Mesendoderm (in vitro differentiated cells): ENCODE measurements around the gene RPUSD3.
A peak's percentile ranks its signal among the peaks of the same experiment; 100 is the strongest.

Experiments used
- DNase-seq: peaks from one replicate; pipeline ENCODE4 v3.0.0; 2013
- H2AK5ac ChIP-seq: 2 replicates; pipeline ENCODE4 v1.6.1; 2013; ENCODE audit warnings: low read length, inconsistent platforms
- H2BK120ac ChIP-seq: 2 replicates; pipeline ENCODE4 v1.6.1; 2013; ENCODE audit warnings: low read depth, mild to moderate bottlenecking, low read length, moderate library complexity, mixed read lengths
- H2BK15ac ChIP-seq: replicated peaks from 2 replicates; pipeline ENCODE4 v1.6.1; 2013; ENCODE audit warnings: low read depth, mild to moderate bottlenecking, moderate library complexity
- H2BK5ac ChIP-seq: 2 replicates; pipeline ENCODE4 v1.6.1; 2013; ENCODE audit warnings: low read length, inconsistent platforms
- H3K18ac ChIP-seq: 2 replicates; pipeline ENCODE4 v1.6.1; 2013; ENCODE audit warnings: mild to moderate bottlenecking, low read length, mixed read lengths
- H3K23ac ChIP-seq: one replicate; pipeline ENCODE4 v1.6.1; 2013; ENCODE audit warnings: low read length
- H3K27ac ChIP-seq: 2 replicates; pipeline ENCODE4 v1.5.1; 2013; ENCODE audit warnings: low read depth, mild to moderate bottlenecking, inconsistent platforms, low read length, moderate library complexity
- H3K27me3 ChIP-seq: 2 replicates; pipeline ENCODE4 v1.6.1; 2013; ENCODE audit warnings: low read length, control low read depth, mild to moderate bottlenecking, inconsistent platforms; ENCODE audit not compliant: insufficient read depth, poor library complexity
- H3K36me3 ChIP-seq: 2 replicates; pipeline ENCODE4 v1.6.1; 2013; ENCODE audit warnings: low read length, inconsistent platforms; ENCODE audit not compliant: control insufficient read depth, insufficient read depth
- H3K4ac ChIP-seq: one replicate; pipeline ENCODE4 v1.6.1; 2013; ENCODE audit warnings: low read depth, mild to moderate bottlenecking, low read length, moderate library complexity
- H3K4me1 ChIP-seq: 2 replicates; pipeline ENCODE4 v1.6.1; 2013; ENCODE audit warnings: low read depth, low read length, inconsistent platforms; ENCODE audit not compliant: control insufficient read depth
- H3K4me2 ChIP-seq: 2 replicates; pipeline ENCODE4 v1.6.1; 2013; ENCODE audit warnings: low read length
- H3K4me3 ChIP-seq: 2 replicates; pipeline ENCODE4 v1.5.1; 2013; ENCODE audit warnings: mild to moderate bottlenecking, low read length
- H3K56ac ChIP-seq: one replicate; pipeline ENCODE4 v1.6.1; 2013; ENCODE audit warnings: low read length
- H3K79me1 ChIP-seq: 2 replicates; pipeline ENCODE4 v1.6.1; 2013; ENCODE audit warnings: low read length, inconsistent platforms
- H3K79me2 ChIP-seq: 2 replicates; pipeline ENCODE4 v1.6.1; 2013; ENCODE audit warnings: mild to moderate bottlenecking, low read length; ENCODE audit not compliant: control insufficient read depth, insufficient read depth
- H3K9ac ChIP-seq: 2 replicates; pipeline ENCODE4 v1.6.1; 2013; ENCODE audit warnings: low read length, inconsistent platforms
- H4K5ac ChIP-seq: one replicate; pipeline ENCODE4 v1.6.1; 2013; ENCODE audit warnings: low read length
- H4K8ac ChIP-seq: one replicate; pipeline ENCODE4 v1.6.1; 2013; ENCODE audit warnings: low read depth, mild to moderate bottlenecking, control low read depth, low read length, moderate library complexity
- WGBS: extraction: QIAGEN DNeasy Blood & Tissue Kit; methylation state at CpG from one replicate; pipeline ENCODE4 v1.1.7; 2013; ENCODE audit warnings: low lambda C conversion rate, missing lambda C conversion rate; ENCODE audit not compliant: insufficient coverage; ENCODE audit errors: extremely low coverage; 5-methylcytosine and 5-hydroxymethylcytosine counted together

RPUSD3 gene

DNA sequence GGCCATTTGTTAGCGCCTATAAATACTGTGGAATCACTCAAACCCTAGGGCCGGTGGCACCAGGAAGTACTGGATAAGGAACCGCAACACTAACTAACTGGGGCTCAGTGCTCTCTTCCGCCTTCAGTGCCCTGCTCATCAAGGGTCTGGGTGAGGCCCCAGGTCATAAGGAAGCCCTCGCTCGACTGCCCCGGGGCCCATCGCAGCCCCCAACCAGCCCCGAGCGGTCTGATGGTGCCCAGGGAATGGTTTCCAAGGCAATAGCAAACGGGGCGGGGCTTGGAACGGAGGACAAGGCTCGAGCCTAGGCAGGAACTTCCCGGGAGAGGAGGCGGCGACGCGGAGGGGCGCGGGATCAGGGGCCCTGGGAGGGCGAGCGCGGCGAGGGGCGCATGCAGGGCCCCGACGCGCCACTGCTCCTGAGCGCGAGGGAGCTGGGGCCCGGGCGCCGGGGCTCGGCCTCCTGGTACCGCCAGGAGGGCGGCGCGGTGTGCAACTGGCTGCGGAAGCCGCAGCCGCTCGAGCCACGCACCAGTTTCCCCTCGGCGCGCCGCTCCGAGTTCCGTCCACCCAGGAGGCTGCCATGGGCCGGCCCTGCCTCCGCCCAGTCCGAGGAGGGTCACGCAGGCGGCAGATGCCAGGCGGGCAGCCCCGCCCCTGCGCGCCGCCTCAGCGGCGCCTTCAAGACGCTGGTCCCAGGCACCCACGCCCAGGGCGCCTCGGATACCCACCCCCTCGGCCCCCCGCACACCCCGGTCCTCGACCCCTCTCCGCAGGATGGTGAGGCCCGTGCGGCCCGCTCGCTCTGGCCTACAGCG, 34.0 kb downstream of the RPUSD3 start, which contains the start of gene TTLL3:
Gene TTLL3 (plus strand): TSS at position 648 of the 818 bp plus-strand sequence. CDS start 400 bp downstream, outside the sequence.
- Histone ChIP-seq H3K18ac (peak within 1 kb of the TSS; percentile 34), H2BK120ac (no peak within 1 kb of the TSS), H3K4ac (no peak within 1 kb of the TSS), H3K27ac (no peak within 1 kb of the TSS), H3K79me1 (no peaks in the 10 kb centered on the region), H4K8ac (no peak within 1 kb of the TSS), H3K4me3 (peak within 1 kb of the TSS; percentile 23), H3K23ac (no peak within 1 kb of the TSS), H3K27me3 (no peaks in the 10 kb centered on the region), H2BK5ac (no peak within 1 kb of the TSS), H2AK5ac (no peak within 1 kb of the TSS), H4K5ac (no peak within 1 kb of the TSS), H3K56ac (peak within 1 kb of the TSS; percentile 66), H3K4me2 (peak within 1 kb of the TSS; percentile 56), H2BK15ac (no peak within 1 kb of the TSS), H3K36me3 (peaks cover 4% of the 10 kb centered on the region), H3K4me1 (no peaks in the 10 kb centered on the region), H3K79me2 (no peaks in the 10 kb centered on the region), H3K9ac (peak within 1 kb of the TSS; percentile 59)
- DNase-seq = peak; percentile 80
- no CpG with 5 or more reads among the region's 76 CpGs for WGBS

DNA sequence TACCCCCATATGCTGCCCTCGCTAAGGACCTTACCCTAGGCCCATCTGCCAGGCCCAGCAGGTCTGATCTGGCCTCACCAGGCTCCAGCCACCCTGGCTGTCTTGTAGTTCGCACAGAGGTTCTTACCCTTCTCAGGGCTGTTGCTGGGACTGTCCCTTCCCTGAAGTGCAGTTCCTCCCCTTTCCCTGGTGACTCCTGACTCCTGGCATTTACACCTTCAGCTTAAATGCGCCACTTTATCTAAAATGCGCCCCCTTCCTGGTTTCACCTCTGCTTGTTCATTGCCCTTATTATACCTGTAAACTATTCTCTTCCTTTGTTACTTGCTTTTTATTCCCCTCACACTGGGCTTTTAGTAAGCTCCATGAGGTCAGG, 34.6 kb downstream of the RPUSD3 start:
- H3K4me2 ChIP-seq = peak overlapping the region; percentile 33
- no peak overlapping the region for H2AK5ac ChIP-seq
- H3K27me3 ChIP-seq = no peaks in the 10 kb centered on the region
- H3K4me1 ChIP-seq = no peaks in the 10 kb centered on the region
- no peak overlapping the region for H3K23ac ChIP-seq
- H2BK120ac ChIP-seq = no peak overlapping the region
- H3K4ac ChIP-seq = no peak overlapping the region
- no peak overlapping the region for H4K8ac ChIP-seq
- H3K27ac ChIP-seq = no peak overlapping the region
- H3K4me3 ChIP-seq = no peak overlapping the region
- DNase-seq = peak; percentile 79
- H2BK15ac ChIP-seq = no peak overlapping the region
- no peak overlapping the region for H4K5ac ChIP-seq
- H3K79me2 ChIP-seq = no peaks in the 10 kb centered on the region
- H3K18ac ChIP-seq = no peak overlapping the region
- peak overlapping the region; percentile 59 for H3K9ac ChIP-seq
- no peak overlapping the region for H2BK5ac ChIP-seq
- peaks cover 10% of the 10 kb centered on the region for H3K36me3 ChIP-seq
- no peaks in the 10 kb centered on the region for H3K79me1 ChIP-seq
- peak overlapping the region; percentile 25 for H3K56ac ChIP-seq
- no CpG with 5 or more reads among the region's 4 CpGs for whole genome bisulfite sequencing

DNA sequence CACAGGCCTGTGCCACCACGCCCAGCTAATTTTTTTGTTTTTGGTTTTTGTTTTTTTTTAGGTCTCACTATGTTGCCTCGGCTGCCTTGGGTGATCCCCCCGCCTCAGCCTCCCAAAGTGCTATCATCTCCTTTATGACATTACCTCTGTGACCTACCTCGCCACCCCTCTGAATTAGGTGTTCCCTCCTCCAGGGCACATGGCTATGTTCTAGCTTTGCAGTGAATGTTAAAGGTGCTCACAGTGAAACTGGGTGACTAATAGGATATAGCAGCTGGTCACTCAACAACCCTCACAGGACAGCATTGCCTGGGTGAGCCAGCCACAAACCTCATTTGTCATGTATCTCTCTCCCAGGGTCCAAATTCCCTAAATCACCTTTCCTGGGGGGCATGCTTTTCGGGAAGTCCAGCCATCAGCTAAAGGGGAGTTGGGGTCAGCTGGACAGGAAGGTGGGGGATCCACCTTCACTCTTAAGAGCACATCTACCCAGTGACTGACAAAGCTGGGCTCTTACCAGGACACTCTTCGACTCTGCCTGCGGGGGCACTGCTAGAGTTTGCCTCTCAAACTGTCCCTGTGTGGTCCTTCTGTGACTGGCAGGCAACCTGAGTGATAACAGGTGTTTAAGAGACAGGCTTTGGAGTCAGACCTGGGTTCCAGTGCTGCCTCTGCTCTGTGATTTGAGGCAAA, 35.3 kb downstream of the RPUSD3 start:
- Histone ChIP-seq H3K27me3 (no peaks in the 10 kb centered on the region), H2BK120ac (no peak overlapping the region), H3K4ac (no peak overlapping the region), H3K27ac (no peak overlapping the region), H3K4me3 (no peak overlapping the region), H3K4me2 (no peak overlapping the region), H3K79me2 (no peaks in the 10 kb centered on the region), H4K5ac (no peak overlapping the region), H2BK5ac (no peak overlapping the region), H3K18ac (no peak overlapping the region), H3K9ac (no peak overlapping the region), H3K56ac (no peak overlapping the region), H3K4me1 (no peaks in the 10 kb centered on the region), H3K79me1 (no peaks in the 10 kb centered on the region), H3K23ac (no peak overlapping the region), H2AK5ac (no peak overlapping the region), H4K8ac (no peak overlapping the region), H3K36me3 (peaks cover 13% of the 10 kb centered on the region), H2BK15ac (no peak overlapping the region)
- peak; percentile 81 for DNase-seq
- WGBS = no CpG with 5 or more reads among the region's 7 CpGs

- no CpG with 5 or more reads among the region's 2 CpGs for WGBS
Measured at GRCh38 chr3:9807981-9808344, 35.8 kb downstream of the RPUSD3 start.

DNA sequence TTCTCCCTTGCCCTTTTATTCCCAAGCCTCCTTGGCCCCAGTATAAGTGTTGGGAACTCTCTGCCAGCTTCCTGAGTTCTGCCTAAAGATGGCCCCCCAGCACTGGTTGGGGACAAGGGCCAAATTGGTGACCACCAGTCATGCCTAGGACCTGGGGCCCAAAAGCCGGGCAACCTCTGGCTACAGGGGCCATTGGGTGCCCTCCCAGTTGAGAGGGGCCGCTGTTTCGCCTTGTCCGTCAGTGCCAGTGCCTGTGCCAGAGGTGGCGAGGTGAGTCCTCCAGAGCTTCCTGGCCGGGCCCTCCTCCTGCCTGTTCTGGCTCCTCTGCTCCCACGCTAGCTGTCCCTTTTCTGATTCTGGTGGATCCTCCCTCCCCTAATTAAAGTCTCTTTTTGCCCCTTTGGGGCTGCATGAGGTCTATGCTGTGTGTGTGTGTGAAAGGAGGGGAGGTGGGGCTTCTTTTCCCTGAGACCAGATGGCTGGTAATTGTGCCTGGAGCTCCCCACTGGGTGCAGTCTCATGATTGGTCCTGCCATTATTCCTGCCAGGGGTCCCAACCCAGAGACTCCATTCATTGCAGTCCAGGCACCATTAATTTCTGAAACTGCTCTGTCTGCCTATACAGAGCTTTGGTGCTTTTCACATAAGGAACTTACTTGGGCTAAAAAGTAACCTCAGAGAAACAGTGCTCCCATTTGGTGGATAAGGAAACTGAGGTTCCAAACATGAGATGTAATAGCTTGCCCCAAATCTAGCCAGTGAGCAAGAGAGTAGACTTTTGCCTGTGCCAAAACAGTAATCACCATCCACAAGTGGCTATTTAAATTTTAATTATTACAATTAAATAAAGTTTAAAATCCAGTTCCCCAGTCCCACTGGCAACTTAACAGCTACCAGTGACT, 36.9 kb downstream of the RPUSD3 start:
- H3K23ac ChIP-seq = no peak overlapping the region
- no peak overlapping the region for H4K8ac ChIP-seq
- H3K4ac ChIP-seq = no peak overlapping the region
- no peak overlapping the region for H2BK15ac ChIP-seq
- no peaks in the 10 kb centered on the region for H3K27me3 ChIP-seq
- H3K4me1 ChIP-seq = no peaks in the 10 kb centered on the region
- no peak overlapping the region for H2BK120ac ChIP-seq
- H3K27ac ChIP-seq = no peak overlapping the region
- peaks cover 15% of the 10 kb centered on the region for H3K36me3 ChIP-seq
- no CpG with 5 or more reads among the region's 7 CpGs for WGBS
- DNase-seq = no peak
- H2AK5ac ChIP-seq = no peak overlapping the region
- H2BK5ac ChIP-seq = no peak overlapping the region
- no peak overlapping the region for H4K5ac ChIP-seq
- no peaks in the 10 kb centered on the region for H3K79me2 ChIP-seq
- no peak overlapping the region for H3K56ac ChIP-seq
- H3K18ac ChIP-seq = no peak overlapping the region
- H3K79me1 ChIP-seq = no peaks in the 10 kb centered on the region
- H3K4me3 ChIP-seq = no peak overlapping the region
- H3K9ac ChIP-seq = no peak overlapping the region
- no peak overlapping the region for H3K4me2 ChIP-seq

More at GRCh38 chr3:9807981-9808344, 35.8 kb downstream of the RPUSD3 start:
- no peak overlapping the region for H3K9ac ChIP-seq
- no peak overlapping the region for H3K4ac ChIP-seq
- no peak overlapping the region for H3K56ac ChIP-seq
- H3K79me1 ChIP-seq = no peaks in the 10 kb centered on the region
- no peaks in the 10 kb centered on the region for H3K27me3 ChIP-seq
- peaks cover 15% of the 10 kb centered on the region for H3K36me3 ChIP-seq
- no peak overlapping the region for H3K4me2 ChIP-seq
- H2BK120ac ChIP-seq = no peak overlapping the region
- no peak for DNase-seq
- no peak overlapping the region for H2BK15ac ChIP-seq
- H3K4me3 ChIP-seq = no peak overlapping the region
- H3K23ac ChIP-seq = no peak overlapping the region
- H4K8ac ChIP-seq = no peak overlapping the region
- H3K27ac ChIP-seq = no peak overlapping the region
- no peak overlapping the region for H2BK5ac ChIP-seq
- H3K79me2 ChIP-seq = no peaks in the 10 kb centered on the region
- H3K4me1 ChIP-seq = no peaks in the 10 kb centered on the region
- H2AK5ac ChIP-seq = no peak overlapping the region
- H4K5ac ChIP-seq = no peak overlapping the region
- no peak overlapping the region for H3K18ac ChIP-seq
